H1 (cell line): ENCODE results near the gene PROSER2. TPM values are rescaled to one million over a fixed set of nuclear protein-coding genes. Genes with fewer than 3 reads are reported as not detected.

Source experiments
- CTCF ChIA-PET: fragments of 300-600 bp; sonication (Branson Sonifier 250); formaldehyde crosslinking; loops from one replicate; lab custom pipeline; 2021; ENCODE audit not compliant: partially characterized antibody; lab: Charles Lee
- POLR2A ChIA-PET: fragments of 300-600 bp; sonication (Branson Sonifier 250); formaldehyde crosslinking; loops from one replicate; lab custom pipeline; 2021; ENCODE audit warnings: inconsistent platforms; ENCODE audit not compliant: partially characterized antibody; lab: Charles Lee
- DNase-seq, 2 experiments: peaks; one replicate each; pipeline versions ENCODE4 v3.0.0 to v3.0.0-alpha.2; 2010 to 2022; ENCODE audit warnings: low spot score in 2 of 2, low read depth in 1 of 2, mixed read lengths in 1 of 2
- FAIRE-seq: peaks from 2 replicates; lab custom pipeline; 2011; peaks lifted over from hg19 to GRCh38; lab: Jason Lieb, UNC
- H2AFZ ChIP-seq: 2 replicates; pipeline ENCODE4 v1.8.1; 2012; ENCODE audit warnings: low read length, inconsistent platforms
- H2AK5ac ChIP-seq: 2 replicates; pipeline ENCODE4 v1.6.1; 2013; ENCODE audit warnings: low read depth, low read length
- H2BK120ac ChIP-seq: replicated peaks from 2 replicates; pipeline ENCODE3; 2013; ENCODE audit warnings: low read depth, low read length, inconsistent platforms
- H2BK12ac ChIP-seq: 2 replicates; pipeline ENCODE4 v1.6.1; 2013; ENCODE audit warnings: low read depth, low read length
- H2BK15ac ChIP-seq: 2 replicates; pipeline ENCODE4 v1.6.1; 2013; ENCODE audit warnings: low read length
- H2BK20ac ChIP-seq: 2 replicates; pipeline ENCODE4 v1.6.1; 2013; ENCODE audit warnings: low read length
- H2BK5ac ChIP-seq: 2 replicates; pipeline ENCODE4 v1.6.1; 2013; ENCODE audit warnings: low read depth, low read length
- H3K14ac ChIP-seq: 2 replicates; pipeline ENCODE4 v1.6.1; 2013; ENCODE audit warnings: inconsistent platforms; ENCODE audit not compliant: insufficient read length
- H3K18ac ChIP-seq: 2 replicates; pipeline ENCODE4 v1.6.1; 2013; ENCODE audit warnings: low read length; ENCODE audit errors: extremely low read depth
- H3K23ac ChIP-seq: 2 replicates; pipeline ENCODE4 v1.6.1; 2013; ENCODE audit warnings: inconsistent platforms; ENCODE audit not compliant: insufficient read length
- H3K23me2 ChIP-seq: 2 replicates; pipeline ENCODE4 v1.6.1; 2013; ENCODE audit warnings: low read depth, low read length
- H3K27ac ChIP-seq: 2 replicates; pipeline ENCODE4 v1.6.1; 2011; ENCODE audit warnings: low read depth, low read length, inconsistent platforms
- H3K27me3 ChIP-seq, 4 experiments: replicated peaks in 1 of 4; 1 replicate in 1 of 4; 2 replicates in 3 of 4; pipeline versions ENCODE4 v1.6.1 to v1.8.1; 2011 to 2013; ENCODE audit warnings: low read length in 3 of 4, mild to moderate bottlenecking in 3 of 4, inconsistent platforms in 2 of 4, mixed read lengths in 2 of 4, moderate library complexity in 1 of 4; ENCODE audit not compliant: control insufficient read depth in 3 of 4, insufficient read depth in 3 of 4; ENCODE audit errors: extremely low read depth in 1 of 4
- H3K36me3 ChIP-seq, 4 experiments: 2 replicates each; pipeline versions ENCODE4 v1.6.1 to v1.8.1; 2011 to 2013; ENCODE audit warnings: mild to moderate bottlenecking in 4 of 4, low read length in 3 of 4, moderate library complexity in 2 of 4, control low read depth in 1 of 4, inconsistent platforms in 1 of 4; ENCODE audit not compliant: insufficient read depth in 4 of 4, control insufficient read depth in 2 of 4
- H3K4ac ChIP-seq: replicated peaks from 2 replicates; pipeline ENCODE3; 2013; ENCODE audit warnings: low read length, low read depth, mixed read lengths, inconsistent platforms; ENCODE audit not compliant: insufficient read length
- H3K4me1 ChIP-seq, 4 experiments: replicated peaks in 1 of 4; 1 replicate in 1 of 4; 2 replicates in 3 of 4; pipeline versions ENCODE4 v1.6.1 to v1.8.1; 2011 to 2013; ENCODE audit warnings: low read length in 3 of 4, inconsistent platforms in 2 of 4, mixed read lengths in 1 of 4; ENCODE audit not compliant: insufficient read depth in 4 of 4, control insufficient read depth in 3 of 4
- H3K4me2 ChIP-seq, 2 experiments: 2 replicates each; pipeline versions ENCODE4 v1.6.1 to v1.8.1; 2011 to 2013; ENCODE audit warnings: low read depth in 2 of 2, low read length in 2 of 2, control low read depth in 1 of 2, inconsistent platforms in 1 of 2, mild to moderate bottlenecking in 1 of 2; ENCODE audit not compliant: insufficient read depth in 1 of 2
- H3K4me3 ChIP-seq, 4 experiments: fragments of 200-600, 300-600 bp in 1 of 4; sonication (generic), shearing (Covaris generic), sonication (Bioruptor Twin) in 1 of 4; 2 replicates each; pipeline versions ENCODE4 v1.5.1 to v1.8.1; 2011 to 2016; ENCODE audit warnings: low read length in 4 of 4, low read depth in 3 of 4, control low read depth in 2 of 4, inconsistent platforms in 2 of 4, mild to moderate bottlenecking in 2 of 4, mixed read lengths in 1 of 4, moderate library complexity in 1 of 4; ENCODE audit not compliant: insufficient read depth in 2 of 4; ENCODE audit errors: extremely low read depth in 1 of 4
- H3K56ac ChIP-seq: replicated peaks from 2 replicates; pipeline ENCODE3; 2013; ENCODE audit warnings: low read depth, mild to moderate bottlenecking, mixed read lengths, low read length, inconsistent platforms; ENCODE audit not compliant: insufficient read length
- H3K79me1 ChIP-seq: 2 replicates; pipeline ENCODE4 v1.6.1; 2013; ENCODE audit warnings: low read depth, low read length, control low read depth
- H3K79me2 ChIP-seq, 2 experiments: 2 replicates each; pipeline versions ENCODE4 v1.6.1 to v1.8.1; 2012 to 2013; ENCODE audit warnings: low read length in 2 of 2, mild to moderate bottlenecking in 2 of 2, inconsistent platforms in 1 of 2; ENCODE audit not compliant: insufficient read depth in 2 of 2, control insufficient read depth in 1 of 2
- H3K9ac ChIP-seq, 4 experiments: replicated peaks in 1 of 4; 1 replicate in 1 of 4; 2 replicates in 3 of 4; pipeline versions ENCODE4 v1.6.1 to v1.8.1; 2011 to 2013; ENCODE audit warnings: low read depth in 3 of 4, low read length in 3 of 4, control low read depth in 2 of 4, mild to moderate bottlenecking in 2 of 4, moderate library complexity in 2 of 4, inconsistent platforms in 1 of 4; ENCODE audit errors: extremely low read depth in 1 of 4
- H3K9me3 ChIP-seq, 2 experiments: 2 replicates each; pipeline versions ENCODE4 v1.6.1 to v1.8.1; 2012 to 2013; ENCODE audit warnings: mild to moderate bottlenecking in 2 of 2, moderate library complexity in 2 of 2, control low read depth in 1 of 2, inconsistent platforms in 1 of 2, low read depth in 1 of 2, low read length in 1 of 2, mixed read lengths in 1 of 2; ENCODE audit not compliant: insufficient read depth in 2 of 2
- H4K20me1 ChIP-seq, 2 experiments: replicated peaks in 1 of 2; 2 replicates each; pipeline versions ENCODE3 to v1.8.1; 2011 to 2013; ENCODE audit warnings: inconsistent platforms in 2 of 2, low read length in 2 of 2, mild to moderate bottlenecking in 1 of 2; ENCODE audit not compliant: insufficient read depth in 2 of 2, control insufficient read depth in 1 of 2
- H4K5ac ChIP-seq: 2 replicates; pipeline ENCODE4 v1.6.1; 2013; ENCODE audit warnings: low read length, low read depth, mixed read lengths, inconsistent platforms; ENCODE audit not compliant: insufficient read length
- H4K8ac ChIP-seq: 2 replicates; pipeline ENCODE4 v1.8.0; 2013; ENCODE audit warnings: mild to moderate bottlenecking, moderate library complexity, low read length, inconsistent platforms; ENCODE audit not compliant: insufficient read depth; ENCODE audit errors: extremely low read depth
- H4K91ac ChIP-seq: replicated peaks from 2 replicates; pipeline ENCODE3; 2013; ENCODE audit warnings: low read length, mixed read lengths, inconsistent platforms; ENCODE audit not compliant: insufficient read length
- ASH2L ChIP-seq: fragments of 200-600, 300-600 bp; sonication (generic); IDR thresholded peaks from one replicate; pipeline ENCODE4 v1.7.1; 2017; ENCODE audit warnings: low read length
- BACH1 ChIP-seq: IDR thresholded peaks from 2 replicates; pipeline ENCODE4 v1.6.1; 2012; ENCODE audit warnings: low read length, improper control_type of control experiment
- CBX5 ChIP-seq: fragments of 300-800, 300-1000 bp; sonication (generic); IDR thresholded peaks from 2 replicates; pipeline ENCODE4 v1.7.1; 2016; ENCODE audit warnings: antibody characterized with exemption, low read length, low read depth
- CEBPB ChIP-seq: IDR thresholded peaks from 2 replicates; pipeline ENCODE4 v1.6.1; 2012; ENCODE audit warnings: low read depth, low read length
- EGR1 ChIP-seq: IDR thresholded peaks from 2 replicates; pipeline ENCODE4 v1.6.1; 2011; ENCODE audit warnings: low read depth, low read length, borderline replicate concordance
- GABPA ChIP-seq: IDR thresholded peaks from 2 replicates; pipeline ENCODE4 v1.6.1; 2011; ENCODE audit warnings: mild to moderate bottlenecking, low read length, moderate library complexity, borderline replicate concordance; ENCODE audit not compliant: insufficient read depth
- KDM1A ChIP-seq: fragments of 200-600, 300-600 bp; sonication (generic); IDR thresholded peaks from 2 replicates; pipeline ENCODE4 v1.7.1; 2016; ENCODE audit warnings: mild to moderate bottlenecking, low read length, borderline replicate concordance
- KDM5A ChIP-seq: fragments of 200-600 bp; IDR thresholded peaks from 2 replicates; pipeline ENCODE4 v1.7.1; 2012; ENCODE audit warnings: mild to moderate bottlenecking, low read length, inconsistent platforms, mixed read lengths
- RFX5 ChIP-seq: IDR thresholded peaks from 2 replicates; pipeline ENCODE4 v1.6.1; 2011; ENCODE audit warnings: low read depth, low read length, improper control_type of control experiment, borderline replicate concordance
- SP4 ChIP-seq: IDR thresholded peaks from 2 replicates; pipeline ENCODE4 v1.6.1; 2012; ENCODE audit warnings: low read length, inconsistent platforms
- TAF1 ChIP-seq: IDR thresholded peaks from 2 replicates; pipeline ENCODE4 v1.6.1; 2011; ENCODE audit warnings: mild to moderate bottlenecking, low read depth, low read length
- TCF12 ChIP-seq: IDR thresholded peaks from 2 replicates; pipeline ENCODE4 v1.6.1; 2011; ENCODE audit warnings: low read depth, mild to moderate bottlenecking, low read length
- TEAD4 ChIP-seq: IDR thresholded peaks from 2 replicates; pipeline ENCODE4 v1.6.1; 2012; ENCODE audit warnings: low read depth, low read length, inconsistent platforms, mixed read lengths
- WGBS, 2 experiments: shearing (Covaris generic) in 1 of 2; methylation state at CpG; one replicate each; pipeline versions ENCODE4 v1.1.6 to v1.1.7; 2013 to 2015; ENCODE audit warnings: low lambda C conversion rate in 2 of 2, mixed read lengths in 2 of 2, inconsistent platforms in 1 of 2, low coverage in 1 of 2, missing lambda C conversion rate in 1 of 2; ENCODE audit not compliant: insufficient replicate concordance in 2 of 2, insufficient coverage in 1 of 2, insufficient read length in 1 of 2; ENCODE audit errors: extremely low coverage in 1 of 2, missing lambda C conversion rate in 1 of 2; 5-methylcytosine and 5-hydroxymethylcytosine counted together
- polyA plus RNA-seq, 7 experiments: library from polyadenylated mRNA; depleted of rRNA in 3 of 7; stranded (reverse) in 5 of 7; unstranded in 2 of 7; fragments of >200 nt in 5 of 7; fragments of 200-250 nt in 2 of 7; gene quantifications; 1 replicate in 5 of 7; 2 replicates in 1 of 7; 4 replicates in 1 of 7; pipeline versions ENCODE4 v1.2.1 to v1.2.3, GENCODE V29; 2011 to 2013; ENCODE audit warnings: missing spikeins in 2 of 7, mixed read lengths in 2 of 7
- total RNA-seq: library from RNA; stranded (reverse); fragmentation: NEBNext Ultra II Directional; extraction: Animal tissue kit (Norgen Biotek cat#: 25700); gene quantifications from 2 replicates; pipeline ENCODE4 v1.2.1, GENCODE V29; 2021
- TF ChIP-seq, protein P1 (sequence below): IDR thresholded peaks from 2 replicates; pipeline ENCODE4 v1.6.1; 2012; ENCODE audit warnings: low read length, inconsistent platforms

Gene PROSER2
- total and polyA plus RNA-seq, 2 of the 8 experiments (the other 6 are each of a cell fraction or from before 2014, with no cell fraction given): 3.9 to 13.7 TPM

GRCh38 chr10:11810973-11811372, 12.2 kb upstream of the PROSER2 start:
- Histone ChIP-seq H3K9ac (no peak overlapping the region), H3K18ac (no peak overlapping the region), H2AK5ac (no peak overlapping the region), H3K4me1 (peaks cover 0 to 7% (median under 1%) of the 10 kb centered on the region in 4 experiments; a peak in 2 of 7 replicates), H2BK12ac (no peak overlapping the region), H4K20me1 (no peaks in the 10 kb centered on the region), H3K56ac (no peak overlapping the region), H3K4me3 (no peak overlapping the region), H2BK5ac (no peak overlapping the region), H4K8ac (no peak overlapping the region), H2AFZ (0 out of 2 replicates have a peak overlapping the region, but pooled peaks have one; percentile 64), H3K4ac (no peak overlapping the region), H3K79me1 (no peaks in the 10 kb centered on the region), H3K79me2 (no peaks in the 10 kb centered on the region), H3K9me3 (no peaks in the 10 kb centered on the region), H2BK120ac (no peak overlapping the region), H3K36me3 (no peaks in the 10 kb centered on the region), H4K91ac (no peak overlapping the region), H4K5ac (no peak overlapping the region), H3K23ac (no peak overlapping the region), H3K27ac (no peak overlapping the region), H2BK15ac (no peak overlapping the region), H3K23me2 (no peaks in the 10 kb centered on the region), H3K27me3 (no peaks in the 10 kb centered on the region), H2BK20ac (no peak overlapping the region), H3K4me2 (no peak overlapping the region), H3K14ac (no peak overlapping the region)
- no peak for FAIRE-seq
- ChIA-PET POLR2A (interaction anchor here (0.7 kb wide), 1 partner anchor 12 kb away, joined by 3 read pairs; no protein-coding TSS in a partner anchor), CTCF (interaction anchor here (0.9 to 2.6 kb wide), 2 partner anchors 9 to 53 kb away, joined by 3 to 28 read pairs; no protein-coding TSS in a partner anchor)
- TF ChIP-seq TEAD4: no peak
- no peak for TF ChIP-seq SP4
- TF ChIP-seq KDM5A: no peak
- TF ChIP-seq EGR1: no peak
- TF ChIP-seq RFX5: no peak
- TF ChIP-seq, protein P1, sequence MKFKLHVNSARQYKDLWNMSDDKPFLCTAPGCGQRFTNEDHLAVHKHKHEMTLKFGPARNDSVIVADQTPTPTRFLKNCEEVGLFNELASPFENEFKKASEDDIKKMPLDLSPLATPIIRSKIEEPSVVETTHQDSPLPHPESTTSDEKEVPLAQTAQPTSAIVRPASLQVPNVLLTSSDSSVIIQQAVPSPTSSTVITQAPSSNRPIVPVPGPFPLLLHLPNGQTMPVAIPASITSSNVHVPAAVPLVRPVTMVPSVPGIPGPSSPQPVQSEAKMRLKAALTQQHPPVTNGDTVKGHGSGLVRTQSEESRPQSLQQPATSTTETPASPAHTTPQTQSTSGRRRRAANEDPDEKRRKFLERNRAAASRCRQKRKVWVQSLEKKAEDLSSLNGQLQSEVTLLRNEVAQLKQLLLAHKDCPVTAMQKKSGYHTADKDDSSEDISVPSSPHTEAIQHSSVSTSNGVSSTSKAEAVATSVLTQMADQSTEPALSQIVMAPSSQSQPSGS: no peak
- TF ChIP-seq BACH1: no peak
- no peak for TF ChIP-seq CBX5
- TF ChIP-seq CEBPB: no peak
- TF ChIP-seq GABPA: no peak
- no peak for TF ChIP-seq ASH2L
- TF ChIP-seq TCF12: no peak
- TF ChIP-seq TAF1: no peak
- no peak for TF ChIP-seq KDM1A
- 89% methylated on average over 6 of the region's 6 CpGs; no CpG with 5 or more reads in 1 of the 2 experiments for WGBS, 2 experiments
- DNase-seq: no peak
